Measurements from ENCODE around the gene RNF212.

Gene RNF212

GRCh38 chr4:1111259-1111809 lies 2.0 kb downstream of the RNF212 start:
- TF ChIP-seq POLR2AphosphoS5 (IDR thresholded peaks at IDR 0.05; ENCODE audit: low read depth) (no peak), CTCF (IDR thresholded peaks at IDR 0.05; ENCODE audit: insufficient read depth, low read length) (no peak), SPI1 (IDR thresholded peaks at IDR 0.05; ENCODE audit: borderline replicate concordance, low read depth) (no peak), GABPA (IDR thresholded peaks at IDR 0.05; ENCODE audit: low read depth) (no peak), REST (IDR thresholded peaks at IDR 0.05; ENCODE audit: insufficient replicate concordance, low read depth) (no peak)
- Histone ChIP-seq H3K27ac (replicated peaks) (no peak overlapping the region), H3K27me3 (ENCODE audit: insufficient read depth, poor library complexity, severe bottlenecking) (peaks cover 6% of the 10 kb centered on the region), H3K4me3 (replicated peaks; ENCODE audit: insufficient read depth, low read length) (no peak overlapping the region)
- no peak for DNase-seq (ENCODE audit: low read depth in 1 of 2, low spot score in 1 of 2)

DNA sequence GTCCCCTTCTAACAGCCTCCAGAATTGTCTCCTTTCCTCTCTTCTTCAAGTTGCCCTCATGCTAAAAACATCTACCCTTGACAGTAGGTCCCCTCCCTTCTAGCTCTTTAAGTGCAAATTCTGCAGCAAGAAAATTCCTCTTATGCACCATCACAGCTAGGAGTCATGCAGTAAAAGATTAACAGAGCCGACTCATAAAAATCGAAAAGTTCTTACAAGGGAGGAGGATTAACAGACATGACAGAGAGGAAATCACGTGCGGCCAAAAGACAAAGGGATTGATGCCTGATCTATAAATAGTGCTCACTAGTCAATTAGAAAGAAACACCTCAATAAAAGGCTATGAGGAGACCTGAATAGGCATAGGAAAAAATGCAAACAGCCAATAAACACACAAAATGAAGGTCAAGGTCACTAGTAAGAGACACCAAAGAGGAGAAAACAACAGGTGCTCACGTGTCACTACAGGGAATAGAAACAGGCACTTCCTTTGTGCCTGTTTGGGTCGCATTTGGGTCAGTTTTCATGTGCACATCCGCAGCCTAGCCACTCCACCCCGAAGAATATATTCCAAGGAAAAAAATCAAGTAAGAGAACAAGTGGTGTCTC lies 3.4 kb downstream of the RNF212 start:
- H3K27ac ChIP-seq (replicated peaks), result no peak overlapping the region
- TF ChIP-seq GABPA (IDR thresholded peaks at IDR 0.05; ENCODE audit: low read depth), result no peak
- no peak for TF ChIP-seq SPI1 (IDR thresholded peaks at IDR 0.05; ENCODE audit: borderline replicate concordance, low read depth)
- TF ChIP-seq REST (IDR thresholded peaks at IDR 0.05; ENCODE audit: insufficient replicate concordance, low read depth), result no peak
- no peak for TF ChIP-seq CTCF (IDR thresholded peaks at IDR 0.05; ENCODE audit: insufficient read depth, low read length)
- TF ChIP-seq POLR2AphosphoS5 (IDR thresholded peaks at IDR 0.05; ENCODE audit: low read depth), result no peak
- H3K4me3 ChIP-seq (replicated peaks; ENCODE audit: insufficient read depth, low read length), result no peak overlapping the region
- no peak for DNase-seq (ENCODE audit: low read depth in 1 of 2, low spot score in 1 of 2)
- peaks cover 4% of the 10 kb centered on the region for H3K27me3 ChIP-seq (ENCODE audit: insufficient read depth, poor library complexity, severe bottlenecking)

- no peak overlapping the region for H3K4me3 ChIP-seq (replicated peaks; ENCODE audit: insufficient read depth, low read length)
- no peak overlapping the region for H3K27ac ChIP-seq (replicated peaks)
- peaks cover 4% of the 10 kb centered on the region for H3K27me3 ChIP-seq (ENCODE audit: insufficient read depth, poor library complexity, severe bottlenecking)
- no peak for DNase-seq (ENCODE audit: low read depth in 1 of 2, low spot score in 1 of 2)
- TF ChIP-seq SPI1 (IDR thresholded peaks at IDR 0.05; ENCODE audit: borderline replicate concordance, low read depth) (no peak), CTCF (IDR thresholded peaks at IDR 0.05; ENCODE audit: insufficient read depth, low read length) (no peak), REST (IDR thresholded peaks at IDR 0.05; ENCODE audit: insufficient replicate concordance, low read depth) (no peak), GABPA (IDR thresholded peaks at IDR 0.05; ENCODE audit: low read depth) (no peak), POLR2AphosphoS5 (IDR thresholded peaks at IDR 0.05; ENCODE audit: low read depth) (no peak)
These were observed 4.0 kb downstream of the RNF212 start for GRCh38 chr4:1109333-1109732.

Measured in HL-60 (cell line).